HL-60 (cell line): ENCODE measurements around the gene NFIA.

Experiments used
- DNase-seq, 2 experiments: peaks; one replicate each; pipeline ENCODE4 v3.0.0-alpha.2; 2010 to 2020; ENCODE audit warnings: low read depth in 1 of 2, low spot score in 1 of 2
- H3K27ac ChIP-seq: fragments of 250-450 bp; sonication (Bioruptor Pico); replicated peaks from 2 replicates; pipeline ENCODE4 v1.5.1; 2020; ENCODE audit warnings: mild to moderate bottlenecking, moderate library complexity
- H3K27me3 ChIP-seq: fragments of 250-450 bp; sonication (Bioruptor Pico); 2 replicates; pipeline ENCODE4 v1.5.1; 2021; ENCODE audit warnings: mild to moderate bottlenecking, moderate library complexity; ENCODE audit not compliant: insufficient read depth, poor library complexity, severe bottlenecking
- H3K4me3 ChIP-seq: replicated peaks from 2 replicates; pipeline ENCODE4 v1.5.1; 2011; ENCODE audit warnings: mild to moderate bottlenecking, control low read depth, low read length; ENCODE audit not compliant: insufficient read depth
- CTCF ChIP-seq: IDR thresholded peaks from one replicate; pipeline ENCODE4 v1.5.1; 2011; ENCODE audit warnings: low read length, control low read depth, inconsistent platforms; ENCODE audit not compliant: insufficient read depth
- GABPA ChIP-seq: IDR thresholded peaks from 2 replicates; pipeline ENCODE4 v1.6.1; 2012; ENCODE audit warnings: low read depth
- POLR2AphosphoS5 ChIP-seq: IDR thresholded peaks from 2 replicates; pipeline ENCODE4 v1.6.1; 2012; ENCODE audit warnings: low read depth
- REST ChIP-seq: IDR thresholded peaks from 2 replicates; pipeline ENCODE4 v1.6.1; 2012; ENCODE audit warnings: low read depth; ENCODE audit not compliant: insufficient replicate concordance
- SPI1 ChIP-seq: IDR thresholded peaks from 2 replicates; pipeline ENCODE4 v1.6.1; 2012; ENCODE audit warnings: low read depth, mild to moderate bottlenecking, borderline replicate concordance

Gene NFIA

GRCh38 chr1:61182049-61182448, 99.7 kb downstream of the NFIA start:
- no peak overlapping the region for H3K4me3 ChIP-seq
- TF ChIP-seq GABPA (no peak), CTCF (no peak), REST (no peak), SPI1 (no peak), POLR2AphosphoS5 (no peak)
- H3K27me3 ChIP-seq: no peaks in the 10 kb centered on the region
- no peak overlapping the region for H3K27ac ChIP-seq
- no peak for DNase-seq

GRCh38 chr1:61182480-61182879, 100.1 kb downstream of the NFIA start:
- Histone ChIP-seq H3K27ac (no peak overlapping the region), H3K4me3 (no peak overlapping the region), H3K27me3 (no peaks in the 10 kb centered on the region)
- TF ChIP-seq CTCF: no peak
- TF ChIP-seq REST: no peak
- no peak for TF ChIP-seq GABPA
- TF ChIP-seq POLR2AphosphoS5: no peak
- TF ChIP-seq SPI1: no peak
- no peak for DNase-seq

GRCh38 chr1:61183471-61184039, 101.2 kb downstream of the NFIA start:
- TF ChIP-seq CTCF (no peak), POLR2AphosphoS5 (no peak), GABPA (no peak), SPI1 (no peak), REST (no peak)
- no peak overlapping the region for H3K4me3 ChIP-seq
- no peaks in the 10 kb centered on the region for H3K27me3 ChIP-seq
- DNase-seq: no peak
- no peak overlapping the region for H3K27ac ChIP-seq
